ENCODE results near the gene GLRX.

The GLRX gene

DNA sequence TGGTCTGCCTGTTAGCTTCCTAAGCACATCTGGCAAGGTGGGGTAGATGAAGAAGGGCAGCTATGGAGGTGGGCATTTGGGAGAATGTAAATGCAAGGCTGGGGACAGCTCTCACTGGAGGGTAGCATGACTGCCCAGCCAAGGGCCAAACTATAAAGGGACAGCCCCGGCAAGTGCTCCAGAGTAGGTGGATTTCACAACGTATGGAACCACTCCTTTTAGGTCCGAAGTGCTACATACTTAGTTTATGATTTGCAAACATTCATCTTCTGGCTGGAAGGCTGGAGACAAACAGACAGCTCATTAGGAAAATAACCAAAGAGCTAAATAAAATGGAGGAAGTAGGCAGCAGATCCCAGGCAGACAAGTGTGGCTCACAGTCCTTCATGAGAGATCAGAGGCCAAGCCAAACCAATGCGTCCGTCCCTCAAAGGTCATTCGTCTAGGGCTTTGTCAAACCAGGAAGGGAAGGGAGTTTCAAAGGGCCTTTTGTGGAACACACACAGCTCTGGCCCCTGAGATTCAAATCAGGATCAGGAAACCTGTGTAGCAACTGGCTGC, 42.5 kb upstream of the GLRX start:
- TF ChIP-seq CTCF (IDR thresholded peaks at IDR 0.05; ENCODE audit: borderline replicate concordance, control extremely low read depth, extremely low read depth, insufficient read depth, missing control alignments), result no peak
- in situ Hi-C loops (cut with MboI; ENCODE audit: low sequenced_read_pairs, unreplicated experiment), result no loop called here
- DNase-seq (ENCODE audit: low spot score), result no peak

DNA sequence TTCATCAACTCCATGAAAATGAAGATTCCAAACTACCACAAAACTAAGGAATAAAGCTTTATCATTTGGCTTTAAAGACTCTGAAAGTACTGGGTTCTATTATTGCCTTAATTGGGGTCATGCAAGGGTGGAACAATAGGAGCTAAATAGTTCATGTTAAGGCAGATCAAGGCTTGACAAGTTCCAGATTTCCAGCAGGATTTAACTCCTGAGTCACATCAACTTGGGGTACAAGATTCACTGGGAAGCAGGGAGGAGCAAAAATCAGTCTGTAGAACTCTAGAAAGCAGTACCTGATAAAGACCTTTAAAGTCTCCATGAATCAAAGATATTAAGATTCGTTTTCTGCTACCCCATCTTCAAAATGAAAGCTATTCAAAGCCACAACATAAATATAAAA, 41.9 kb upstream of the GLRX start:
- in situ Hi-C loops (cut with MboI; ENCODE audit: low sequenced_read_pairs, unreplicated experiment), result no loop called here
- no peak for DNase-seq (ENCODE audit: low spot score)
- no peak for TF ChIP-seq CTCF (IDR thresholded peaks at IDR 0.05; ENCODE audit: borderline replicate concordance, control extremely low read depth, extremely low read depth, insufficient read depth, missing control alignments)

GRCh38 chr5:95863383-95863757, 40.8 kb upstream of the GLRX start:
- in situ Hi-C loops (cut with MboI; ENCODE audit: low sequenced_read_pairs, unreplicated experiment), result no loop called here
- no peak for DNase-seq (ENCODE audit: low spot score)
- TF ChIP-seq CTCF (IDR thresholded peaks at IDR 0.05; ENCODE audit: borderline replicate concordance, control extremely low read depth, extremely low read depth, insufficient read depth, missing control alignments), result no peak

GRCh38 chr5:95862671-95863382, 40.3 kb upstream of the GLRX start:
- no peak for DNase-seq (ENCODE audit: low spot score)
- in situ Hi-C loops (cut with MboI; ENCODE audit: low sequenced_read_pairs, unreplicated experiment), result no loop called here
- TF ChIP-seq CTCF (IDR thresholded peaks at IDR 0.05; ENCODE audit: borderline replicate concordance, control extremely low read depth, extremely low read depth, insufficient read depth, missing control alignments), result no peak

- no peak for DNase-seq (ENCODE audit: low spot score)
- no peak for TF ChIP-seq CTCF (IDR thresholded peaks at IDR 0.05; ENCODE audit: borderline replicate concordance, control extremely low read depth, extremely low read depth, insufficient read depth, missing control alignments)
- in situ Hi-C loops (cut with MboI; ENCODE audit: low sequenced_read_pairs, unreplicated experiment), result no loop called here
Observed at GRCh38 chr5:95861864-95862561, 39.5 kb upstream of the GLRX start.

DNA sequence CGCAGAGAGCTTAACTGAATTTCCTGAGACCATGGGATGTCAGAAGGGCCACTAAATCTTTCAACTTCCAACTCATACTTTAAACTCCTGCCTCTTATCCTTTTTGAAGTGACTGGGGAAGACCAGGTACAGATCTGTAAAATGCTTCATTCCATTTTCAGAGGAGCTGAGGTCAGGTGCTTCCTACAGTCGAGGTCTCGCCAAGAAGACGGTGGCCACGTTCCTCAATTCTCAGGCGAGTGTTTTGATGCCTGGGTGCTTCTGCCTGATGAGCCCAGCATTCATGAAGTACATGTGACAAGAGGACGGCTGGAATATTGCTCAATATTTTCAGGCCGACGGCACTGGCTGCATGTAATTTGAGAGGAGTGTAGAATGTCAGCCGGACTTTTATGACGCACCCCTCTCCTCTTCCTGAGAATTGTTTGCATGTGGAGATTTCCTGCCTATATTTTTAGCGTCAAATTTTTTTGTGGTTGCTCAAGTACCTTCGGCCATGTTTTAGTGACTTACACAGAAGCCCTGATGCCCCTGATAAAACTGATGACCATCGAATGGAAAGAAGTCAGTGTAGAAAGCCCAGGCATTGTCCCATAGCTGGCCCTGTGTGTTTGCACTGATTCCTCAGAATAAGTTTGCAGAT, 38.8 kb upstream of the GLRX start:
- TF ChIP-seq CTCF (IDR thresholded peaks at IDR 0.05; ENCODE audit: borderline replicate concordance, control extremely low read depth, extremely low read depth, insufficient read depth, missing control alignments), result no peak
- in situ Hi-C loops (cut with MboI; ENCODE audit: low sequenced_read_pairs, unreplicated experiment), result no loop called here
- no peak for DNase-seq (ENCODE audit: low spot score)

Data from GM13976 (cell line).